Measurements from ENCODE around the gene POTEC. TPM values are rescaled to one million over a fixed set of nuclear protein-coding genes. Genes with fewer than 3 reads are reported as not detected.

POTEC gene
- total RNA-seq, 1 experiment from 2014 or later, result not detected

Small RNAs within 50 kb of the gene (small RNA-seq; reads per million reads assigned to genes)
- gene RNU6-1021P, result not detected

Other genes starting within 250 kb of the POTEC start
- gene ANKRD30B, start 204.6 kb upstream of the POTEC start, total RNA-seq (2014; rRNA removed; shearing (Covaris generic)), result 0.03 and 0.33 TPM in 2 replicates